K562 (cell line): ENCODE results near the gene DPM1. TPM values are rescaled to one million over a fixed set of nuclear protein-coding genes. Genes with fewer than 3 reads are reported as not detected.
A peak's percentile ranks its signal among the peaks of the same experiment; 100 is the strongest.

Experiments
- BCLAF1 ChIP-seq, 2 experiments: fragments of 450-650 bp in 1 of 2; IDR thresholded peaks; 2 replicates each; pipeline ENCODE4 v1.6.1; 2011 to 2017; ENCODE audit warnings: low read depth in 2 of 2, antibody characterized with exemption in 1 of 2, borderline replicate concordance in 1 of 2, low read length in 1 of 2, mild to moderate bottlenecking in 1 of 2, mixed read lengths in 1 of 2; ENCODE audit not compliant: control insufficient read depth in 1 of 2
- DNMT1 ChIP-seq: fragments of 450-650 bp; IDR thresholded peaks from 2 replicates; pipeline ENCODE4 v1.6.1; 2016; ENCODE audit warnings: antibody characterized with exemption, mild to moderate bottlenecking
- ELF1 ChIP-seq: fragments of 200-800 bp; sonication (Bioruptor generic); IDR thresholded peaks from 2 replicates; pipeline ENCODE4 v1.6.1; 2016; ENCODE audit warnings: missing genetic modification characterization, missing compliant biosample characterization
- FOSL1 ChIP-seq: fragments of 200-800 bp; sonication (Bioruptor generic); conservative IDR thresholded peaks from 2 replicates; pipeline ENCODE4 v1.6.1; 2016; ENCODE audit warnings: missing genetic modification characterization, missing compliant biosample characterization
- FOXP1 ChIP-seq: sonication (generic); formaldehyde crosslinking; IDR thresholded peaks from 2 replicates; pipeline ENCODE4 v1.8.0; 2022; ENCODE audit warnings: mild to moderate bottlenecking, missing genetic modification reagents
- HDGF ChIP-seq: fragments of 450-650 bp; IDR thresholded peaks from 2 replicates; pipeline ENCODE4 v1.6.1; 2016
- JUNB ChIP-seq: fragments of 450-650 bp; formaldehyde crosslinking; conservative IDR thresholded peaks from 2 replicates; pipeline ENCODE4 v1.4.0; 2020; ENCODE audit warnings: mild to moderate bottlenecking
- MAFF ChIP-seq: IDR thresholded peaks from 2 replicates; pipeline ENCODE4 v1.6.1; 2012; ENCODE audit warnings: low read length, improper control_type of control experiment
- MNT ChIP-seq, 2 experiments: fragments of 450-650 bp; conservative IDR thresholded peaks; 2 replicates each; pipeline ENCODE4 v1.6.1; 2017; ENCODE audit warnings: mild to moderate bottlenecking in 2 of 2, moderate library complexity in 2 of 2
- MYC ChIP-seq, 2 experiments: fragments of 250-450 bp in 1 of 2; sonication (Bioruptor Pico) in 1 of 2; IDR thresholded peaks; 2 replicates each; pipeline versions ENCODE4 v1.5.1 to v1.6.1; 2012 to 2021; ENCODE audit warnings: low read depth in 2 of 2, borderline replicate concordance in 1 of 2, improper control_type of control experiment in 1 of 2, low read length in 1 of 2, mild to moderate bottlenecking in 1 of 2, moderate library complexity in 1 of 2
- NFXL1 ChIP-seq: fragments of 450-650 bp; formaldehyde crosslinking; IDR thresholded peaks from 2 replicates; pipeline ENCODE4 v1.4.0; 2021; ENCODE audit warnings: mild to moderate bottlenecking
- RNF2 ChIP-seq: sonication (generic); IDR thresholded peaks from 2 replicates; pipeline ENCODE4 v1.6.1; 2016
- SRSF1 ChIP-seq: fragments of 200-400 bp; formaldehyde crosslinking; IDR thresholded peaks from 2 replicates; pipeline ENCODE4 v1.6.1; 2017; ENCODE audit warnings: mild to moderate bottlenecking, low read depth, low read length, moderate library complexity
- SRSF9 ChIP-seq: fragments of 200-400 bp; formaldehyde crosslinking; IDR thresholded peaks from 2 replicates; pipeline ENCODE4 v1.6.1; 2017; ENCODE audit warnings: low read depth, low read length, borderline replicate concordance
- STAG1 ChIP-seq: sonication (generic); formaldehyde crosslinking; IDR thresholded peaks from 2 replicates; pipeline ENCODE4 v1.5.0; 2020; ENCODE audit warnings: missing genetic modification reagents, borderline replicate concordance
- ZFPM2 ChIP-seq: fragments of 250-450 bp; sonication (Bioruptor Pico); IDR thresholded peaks from 2 replicates; pipeline ENCODE4 v1.5.1; 2022; ENCODE audit warnings: mild to moderate bottlenecking
- ZNF551 ChIP-seq: fragments of 250-450 bp; sonication (Bioruptor Pico); IDR thresholded peaks from 2 replicates; pipeline ENCODE4 v1.5.0; 2021; ENCODE audit warnings: mild to moderate bottlenecking, moderate library complexity
- polyA plus RNA-seq, 8 experiments: library from polyadenylated mRNA; depleted of rRNA in 4 of 8; stranded (reverse) in 5 of 8; unstranded in 3 of 8; fragments of >200 nt; fragmentation: Nextera tagmentation in 2 of 8; fragmentation: Illumina TruSeq in 1 of 8; extraction: Ambion mirVana in 2 of 8; extraction: Trizol in 1 of 8; gene quantifications; 2 replicates each; pipeline versions ENCODE4 v1.2.1 to v1.2.3, GENCODE V29; 2011 to 2014; ENCODE audit warnings: inconsistent platforms in 1 of 8, missing spikeins in 1 of 8
- total RNA-seq, 7 experiments: library from RNA; depleted of rRNA in 6 of 7; stranded (reverse); fragments of >200 nt in 6 of 7; fragmentation: Illumina TruSeq in 2 of 7; extraction: Trizol in 2 of 7; gene quantifications; 2 replicates each; pipeline versions ENCODE4 v1.2.1 to v1.2.3, GENCODE V29; 2011 to 2021; ENCODE audit warnings: low replicate concordance in 1 of 7
- TF ChIP-seq, protein P1 (sequence below), 2 experiments: IDR thresholded peaks in 1 of 2; conservative IDR thresholded peaks in 1 of 2; 2 replicates each; pipeline ENCODE4 v1.6.1; 2016; ENCODE audit warnings: low read depth in 2 of 2, mild to moderate bottlenecking in 1 of 2, missing compliant biosample characterization in 1 of 2, missing genetic modification characterization in 1 of 2, moderate library complexity in 1 of 2
- TF ChIP-seq, protein P2 (sequence below): sonication (generic); formaldehyde crosslinking; IDR thresholded peaks from 2 replicates; pipeline ENCODE4 v1.8.0; 2022; ENCODE audit warnings: mild to moderate bottlenecking, low read depth, missing genetic modification reagents

The DPM1 gene
- total and polyA plus RNA-seq, 9 of the 15 experiments (the other 6 are each of a cell fraction or from before 2014, with no cell fraction given): 75.2 to 190 (median 153) TPM

DNA sequence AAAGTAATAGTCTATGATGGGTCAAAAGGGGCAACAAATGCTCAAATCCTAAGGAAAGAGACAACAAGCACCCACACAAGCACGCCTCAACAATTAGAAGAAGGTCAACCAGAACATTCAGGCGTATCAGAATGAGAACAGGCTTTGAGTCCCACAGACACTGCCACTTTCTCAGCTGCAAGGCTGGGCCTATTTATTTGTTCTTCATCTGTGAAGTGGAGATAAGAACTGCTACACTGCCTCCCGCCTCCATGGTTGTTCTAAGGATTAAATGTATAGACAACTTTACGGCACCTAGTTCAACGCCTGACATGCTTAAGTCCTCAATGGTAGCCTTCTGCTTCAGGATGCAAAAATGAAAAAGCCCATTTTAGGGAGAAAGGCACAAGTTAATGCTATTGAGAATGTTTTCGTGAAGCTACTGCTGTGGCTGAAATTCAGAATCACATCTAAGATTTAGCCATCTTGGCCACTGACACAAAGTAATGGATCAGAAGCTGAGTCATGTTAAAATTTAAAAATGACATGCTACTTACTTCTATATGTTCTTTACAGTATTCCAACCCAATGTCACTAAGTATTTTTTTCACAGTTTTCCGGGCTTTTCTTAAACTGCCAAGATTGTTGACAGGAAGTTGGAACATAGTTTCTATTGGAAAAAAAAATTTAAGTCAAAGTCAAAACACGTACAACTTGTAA lies 54.8 kb downstream of the DPM1 start (continued):
- TF ChIP-seq JUNB (CRISPR knock-in tag) (no peak), ZFPM2 (CRISPR knock-in tag) (no peak), STAG1 (CRISPR knock-in tag) (no peak), ZNF551 (CRISPR knock-in tag) (no peak), NFXL1 (CRISPR knock-in tag) (no peak), BCLAF1 (IDR thresholded peaks at IDR 0.05; ENCODE audit: borderline replicate concordance in 1 of 2, control insufficient read depth in 1 of 2, low read depth in 2 of 2, low read length in 1 of 2) (no peak), SRSF9 (no peak), MYC (IDR thresholded peaks at IDR 0.05; ENCODE audit: low read depth, low read length) (0 out of 2 replicates have a peak, but pooled peaks have one; percentile 16), MYC (CRISPR knock-in tag; IDR thresholded peaks at IDR 0.05; ENCODE audit: borderline replicate concordance, low read depth) (no peak), MAFF (no peak; the same call in 1 of the 2 replicates), RNF2 (0 out of 2 replicates have a peak, but pooled peaks have one; percentile 54), ELF1 (tag) (no peak), DNMT1 (no peak), SRSF1 (no peak), FOSL1 (tag) (peak; percentile 58), HDGF (no peak), FOXP1 (no peak), MNT (conservative IDR thresholded peaks at IDR 0.05) (peak; percentile 31 to 63; a peak in 2 of 4 replicates)
- TF ChIP-seq, protein P1, sequence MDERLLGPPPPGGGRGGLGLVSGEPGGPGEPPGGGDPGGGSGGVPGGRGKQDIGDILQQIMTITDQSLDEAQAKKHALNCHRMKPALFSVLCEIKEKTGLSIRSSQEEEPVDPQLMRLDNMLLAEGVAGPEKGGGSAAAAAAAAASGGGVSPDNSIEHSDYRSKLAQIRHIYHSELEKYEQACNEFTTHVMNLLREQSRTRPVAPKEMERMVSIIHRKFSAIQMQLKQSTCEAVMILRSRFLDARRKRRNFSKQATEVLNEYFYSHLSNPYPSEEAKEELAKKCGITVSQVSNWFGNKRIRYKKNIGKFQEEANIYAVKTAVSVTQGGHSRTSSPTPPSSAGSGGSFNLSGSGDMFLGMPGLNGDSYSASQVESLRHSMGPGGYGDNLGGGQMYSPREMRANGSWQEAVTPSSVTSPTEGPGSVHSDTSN (CRISPR knock-in tag; IDR thresholded peaks at IDR 0.05; ENCODE audit: low read depth): no peak
- TF ChIP-seq, protein P1 (tag; conservative IDR thresholded peaks at IDR 0.05; ENCODE audit: low read depth): 0 out of 2 replicates have a peak, but pooled peaks have one; percentile 33
- TF ChIP-seq, protein P2, sequence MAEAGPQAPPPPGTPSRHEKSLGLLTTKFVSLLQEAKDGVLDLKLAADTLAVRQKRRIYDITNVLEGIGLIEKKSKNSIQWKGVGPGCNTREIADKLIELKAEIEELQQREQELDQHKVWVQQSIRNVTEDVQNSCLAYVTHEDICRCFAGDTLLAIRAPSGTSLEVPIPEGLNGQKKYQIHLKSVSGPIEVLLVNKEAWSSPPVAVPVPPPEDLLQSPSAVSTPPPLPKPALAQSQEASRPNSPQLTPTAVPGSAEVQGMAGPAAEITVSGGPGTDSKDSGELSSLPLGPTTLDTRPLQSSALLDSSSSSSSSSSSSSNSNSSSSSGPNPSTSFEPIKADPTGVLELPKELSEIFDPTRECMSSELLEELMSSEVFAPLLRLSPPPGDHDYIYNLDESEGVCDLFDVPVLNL: no peak
